Trophoblast cell (in vitro differentiated cells and primary cell): ENCODE results near the gene FAM210B.

Experiments used
- DNase-seq, 2 donors: peaks; one replicate each; pipeline ENCODE4 v3.0.0-alpha.2; 2016
- H2AFZ ChIP-seq: 2 replicates; pipeline ENCODE4 v1.6.1; 2013; ENCODE audit warnings: low read length, moderate library complexity, mild to moderate bottlenecking; ENCODE audit not compliant: insufficient read depth, poor library complexity
- H2AK5ac ChIP-seq: 2 replicates; pipeline ENCODE4 v1.6.1; 2013; ENCODE audit warnings: mild to moderate bottlenecking, low read length
- H2BK120ac ChIP-seq: 2 replicates; pipeline ENCODE4 v1.6.1; 2013; ENCODE audit warnings: low read length, mild to moderate bottlenecking, moderate library complexity; ENCODE audit not compliant: insufficient read depth, poor library complexity
- H2BK12ac ChIP-seq: 2 replicates; pipeline ENCODE4 v1.6.1; 2013; ENCODE audit warnings: mild to moderate bottlenecking, low read length, moderate library complexity
- H2BK5ac ChIP-seq: 2 replicates; pipeline ENCODE4 v1.6.1; 2013; ENCODE audit warnings: low read length, low read depth, moderate library complexity, mild to moderate bottlenecking; ENCODE audit not compliant: poor library complexity
- H3K14ac ChIP-seq: 2 replicates; pipeline ENCODE4 v1.6.1; 2013; ENCODE audit warnings: mild to moderate bottlenecking, low read length
- H3K18ac ChIP-seq: 2 replicates; pipeline ENCODE4 v1.6.1; 2013; ENCODE audit warnings: mild to moderate bottlenecking, low read length
- H3K23ac ChIP-seq: 2 replicates; pipeline ENCODE4 v1.6.1; 2013; ENCODE audit warnings: low read length
- H3K27ac ChIP-seq: 2 replicates; pipeline ENCODE4 v1.5.1; 2013; ENCODE audit warnings: low read depth, mild to moderate bottlenecking, inconsistent platforms, low read length, moderate library complexity
- H3K27me3 ChIP-seq: 2 replicates; pipeline ENCODE4 v1.6.1; 2013; ENCODE audit warnings: inconsistent platforms, mild to moderate bottlenecking, low read length, moderate library complexity; ENCODE audit not compliant: insufficient read depth
- H3K36me3 ChIP-seq, 2 experiments: 1 replicate in 1 of 2; 2 replicates in 1 of 2; pipeline ENCODE4 v1.6.1; 2013; ENCODE audit warnings: low read length in 2 of 2, mild to moderate bottlenecking in 2 of 2, moderate library complexity in 1 of 2; ENCODE audit not compliant: insufficient read depth in 2 of 2, control insufficient read depth in 1 of 2
- H3K4ac ChIP-seq: 2 replicates; pipeline ENCODE4 v1.6.1; 2013; ENCODE audit warnings: low read depth, mild to moderate bottlenecking, low read length, moderate library complexity
- H3K4me1 ChIP-seq, 2 experiments: 1 replicate in 1 of 2; 2 replicates in 1 of 2; pipeline ENCODE4 v1.6.1; 2013; ENCODE audit warnings: low read length in 2 of 2, mild to moderate bottlenecking in 2 of 2, moderate library complexity in 1 of 2; ENCODE audit not compliant: insufficient read depth in 2 of 2, control insufficient read depth in 1 of 2
- H3K4me2 ChIP-seq: 2 replicates; pipeline ENCODE4 v1.6.1; 2013; ENCODE audit warnings: inconsistent platforms, mild to moderate bottlenecking, low read length, moderate library complexity
- H3K4me3 ChIP-seq: 2 replicates; pipeline ENCODE4 v1.5.1; 2013; ENCODE audit warnings: mild to moderate bottlenecking, low read depth, low read length, inconsistent platforms
- H3K79me1 ChIP-seq: one replicate; pipeline ENCODE4 v1.6.1; 2013; ENCODE audit warnings: low read length
- H3K79me2 ChIP-seq: 2 replicates; pipeline ENCODE4 v1.6.1; 2013; ENCODE audit warnings: low read length, mild to moderate bottlenecking; ENCODE audit not compliant: control insufficient read depth, insufficient read depth, poor library complexity
- H3K9ac ChIP-seq: 2 replicates; pipeline ENCODE4 v1.6.1; 2013; ENCODE audit warnings: mild to moderate bottlenecking, low read length
- H3K9me3 ChIP-seq: 2 replicates; pipeline ENCODE4 v1.6.1; 2013; ENCODE audit warnings: low read depth, mild to moderate bottlenecking, control low read depth, inconsistent platforms, low read length; ENCODE audit not compliant: insufficient read depth
- H4K12ac ChIP-seq: 2 replicates; pipeline ENCODE4 v1.6.1; 2013; ENCODE audit warnings: low read depth, mild to moderate bottlenecking, low read length, moderate library complexity
- H4K8ac ChIP-seq: 2 replicates; pipeline ENCODE4 v1.6.1; 2013; ENCODE audit warnings: low read depth, mild to moderate bottlenecking, low read length, moderate library complexity
- H4K91ac ChIP-seq: one replicate; pipeline ENCODE4 v1.6.1; 2013; ENCODE audit warnings: low read depth, mild to moderate bottlenecking, low read length, moderate library complexity
- WGBS: extraction: QIAGEN DNeasy Blood & Tissue Kit; methylation state at CpG from one replicate; pipeline ENCODE4 v1.1.7; 2013; ENCODE audit warnings: missing lambda C conversion rate; ENCODE audit not compliant: insufficient read length, insufficient coverage; ENCODE audit errors: extremely low coverage; 5-methylcytosine and 5-hydroxymethylcytosine counted together

Gene FAM210B

GRCh38 chr20:56392881-56393482 lies 34.2 kb downstream of the FAM210B start:
- H4K8ac ChIP-seq: peak overlapping the region; percentile 40
- H3K79me2 ChIP-seq: peaks cover 14% of the 10 kb centered on the region
- H3K27me3 ChIP-seq: no peaks in the 10 kb centered on the region
- H2BK5ac ChIP-seq: peak overlapping the region; percentile 66
- no peak for DNase-seq
- peak overlapping the region; percentile 9 for H3K4ac ChIP-seq
- H2AK5ac ChIP-seq: no peak overlapping the region
- peak overlapping the region; percentile 81 for H3K27ac ChIP-seq
- peak overlapping the region; percentile 4 for H3K18ac ChIP-seq
- peak overlapping the region; percentile 78 for H4K12ac ChIP-seq
- H3K4me2 ChIP-seq: peak overlapping the region; percentile 67
- H3K4me1 ChIP-seq: peaks cover 0 to 8% of the 10 kb centered on the region in 2 experiments
- H3K79me1 ChIP-seq: peaks cover 9% of the 10 kb centered on the region
- peak overlapping the region; percentile 40 for H2BK120ac ChIP-seq
- no peak overlapping the region for H3K23ac ChIP-seq
- no CpG with 5 or more reads among the region's 18 CpGs for WGBS
- peak overlapping the region; percentile 90 for H3K4me3 ChIP-seq
- no peaks in the 10 kb centered on the region for H3K9me3 ChIP-seq
- H3K14ac ChIP-seq: peak overlapping the region; percentile 38
- peak overlapping the region; percentile 17 for H4K91ac ChIP-seq
- H3K9ac ChIP-seq: peak overlapping the region; percentile 83
- H2BK12ac ChIP-seq: no peak overlapping the region
- H2AFZ ChIP-seq: peak overlapping the region; percentile 13
- H3K36me3 ChIP-seq: peaks cover 12 to 40% of the 10 kb centered on the region in 2 experiments

- Histone ChIP-seq H3K4me1 (peaks cover 0 to 8% of the 10 kb centered on the region in 2 experiments), H2AK5ac (no peak overlapping the region), H2BK120ac (no peak overlapping the region), H2BK5ac (no peak overlapping the region), H3K23ac (no peak overlapping the region), H3K27ac (no peak overlapping the region), H2BK12ac (no peak overlapping the region), H3K79me2 (peaks cover 14% of the 10 kb centered on the region), H2AFZ (no peak overlapping the region), H3K9me3 (no peaks in the 10 kb centered on the region), H3K14ac (no peak overlapping the region), H4K8ac (no peak overlapping the region), H3K18ac (no peak overlapping the region), H3K4me3 (no peak overlapping the region), H4K91ac (no peak overlapping the region), H3K36me3 (peaks cover 11 to 41% of the 10 kb centered on the region in 2 experiments), H3K4ac (peak overlapping the region; percentile 60), H4K12ac (peak overlapping the region; percentile 41), H3K79me1 (peaks cover 9% of the 10 kb centered on the region), H3K9ac (no peak overlapping the region), H3K27me3 (no peaks in the 10 kb centered on the region), H3K4me2 (peak overlapping the region; percentile 67)
- no CpG with 5 or more reads among the region's 8 CpGs for WGBS
- DNase-seq: no peak
These were observed 34.9 kb downstream of the FAM210B start for GRCh38 chr20:56393653-56394052.

DNA sequence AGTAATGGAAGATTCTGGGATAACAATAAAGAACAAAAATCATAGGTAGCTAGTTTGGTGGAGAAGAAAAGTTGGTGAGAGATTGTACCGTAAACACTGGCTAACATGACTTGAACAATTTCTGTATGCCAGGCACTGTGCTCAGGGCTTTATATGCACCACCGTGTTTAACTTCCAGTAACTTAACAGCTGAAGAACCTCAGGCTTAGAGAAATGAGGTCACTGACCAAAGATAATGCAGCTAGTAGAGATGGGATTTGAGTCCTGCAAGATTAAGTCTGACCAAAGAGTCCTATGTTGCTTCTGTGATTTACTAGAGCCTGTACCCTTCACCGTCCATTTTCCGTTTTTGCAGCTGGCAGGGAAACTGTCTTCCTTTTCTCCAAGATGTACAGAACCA lies 36.4 kb downstream of the FAM210B start:
- Histone ChIP-seq H3K23ac (no peak overlapping the region), H3K36me3 (peaks cover 8 to 35% of the 10 kb centered on the region in 2 experiments), H2AFZ (no peak overlapping the region), H2BK5ac (no peak overlapping the region), H3K4me3 (no peak overlapping the region), H4K91ac (no peak overlapping the region), H3K9ac (no peak overlapping the region), H4K8ac (no peak overlapping the region), H3K18ac (no peak overlapping the region), H3K14ac (no peak overlapping the region), H3K79me1 (peaks cover 9% of the 10 kb centered on the region), H4K12ac (no peak overlapping the region), H3K4ac (no peak overlapping the region), H3K27ac (no peak overlapping the region), H3K4me1 (peaks cover 0 to 8% of the 10 kb centered on the region in 2 experiments), H2BK12ac (no peak overlapping the region), H3K4me2 (no peak overlapping the region), H3K79me2 (peaks cover 14% of the 10 kb centered on the region), H2BK120ac (no peak overlapping the region), H3K9me3 (no peaks in the 10 kb centered on the region), H3K27me3 (no peaks in the 10 kb centered on the region), H2AK5ac (no peak overlapping the region)
- no CpG with 5 or more reads among the region's 4 CpGs for WGBS
- no peak for DNase-seq

DNA sequence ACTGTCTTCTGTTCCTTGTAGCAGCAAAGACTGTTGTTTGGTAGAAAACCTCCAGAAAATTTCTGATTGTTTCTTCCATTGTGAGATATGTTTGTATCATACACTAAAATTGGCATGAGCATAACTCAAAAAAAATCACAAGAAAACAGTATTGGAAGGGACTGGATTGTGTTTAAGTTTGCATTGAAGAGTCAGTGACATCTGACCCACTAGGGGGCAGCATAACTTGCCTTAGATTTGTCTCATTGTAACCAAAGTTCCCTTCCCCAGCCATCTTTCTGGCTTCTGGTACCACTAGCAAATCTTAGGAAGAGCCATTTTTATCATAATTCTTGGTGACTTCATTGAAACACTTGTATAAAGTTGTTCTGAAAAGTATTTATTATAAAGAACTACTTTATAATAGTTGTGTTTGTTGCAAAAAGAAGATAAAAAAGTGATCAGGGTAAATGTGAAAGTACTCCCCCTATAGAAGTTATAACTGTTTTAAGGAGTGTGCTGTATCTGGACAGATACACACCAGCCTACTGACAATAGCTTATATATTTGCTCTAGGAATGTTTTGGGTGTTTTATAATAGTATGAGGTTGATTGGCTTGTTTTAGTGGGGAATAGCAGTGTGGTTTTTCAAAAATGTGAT lies 41.3 kb downstream of the FAM210B start:
- no peak overlapping the region for H3K4me3 ChIP-seq

More for the DNA sequence above, 41.3 kb downstream of the FAM210B start:
- H3K18ac ChIP-seq: no peak overlapping the region
- H3K36me3 ChIP-seq: peaks cover 18 to 46% of the 10 kb centered on the region in 2 experiments
- no peak overlapping the region for H3K4me2 ChIP-seq
- no peaks in the 10 kb centered on the region for H3K27me3 ChIP-seq
- no peak overlapping the region for H3K9ac ChIP-seq
- peak; percentile 55 to 87 for DNase-seq
- no peak overlapping the region for H2BK12ac ChIP-seq
- H4K91ac ChIP-seq: no peak overlapping the region
- no peaks in the 10 kb centered on the region for H3K79me1 ChIP-seq
- H4K12ac ChIP-seq: no peak overlapping the region
- no peaks in the 10 kb centered on the region for H3K79me2 ChIP-seq
- no peak overlapping the region for H2BK120ac ChIP-seq
- no peak overlapping the region for H2AK5ac ChIP-seq
- H2BK5ac ChIP-seq: no peak overlapping the region
- H3K14ac ChIP-seq: no peak overlapping the region
- H3K4me1 ChIP-seq: no peaks in the 10 kb centered on the region
- H3K23ac ChIP-seq: no peak overlapping the region
- H3K4ac ChIP-seq: no peak overlapping the region
- H3K27ac ChIP-seq: no peak overlapping the region
- no peak overlapping the region for H2AFZ ChIP-seq
- H3K9me3 ChIP-seq: peaks cover 2% of the 10 kb centered on the region
- H4K8ac ChIP-seq: no peak overlapping the region
